Mucosa of gallbladder (tissue), 1 donor: Measurements from ENCODE around the gene ZNF474. TPM values are rescaled to one million over a fixed set of nuclear protein-coding genes. Genes with fewer than 3 reads are reported as not detected.

Experiments
- DNase-seq: peaks from one replicate; pipeline ENCODE4 v3.0.0-alpha.2; 2020; ENCODE audit warnings: low spot score
- total RNA-seq: library from RNA; stranded (reverse); gene quantifications from one replicate; pipeline ENCODE4 v1.2.1, GENCODE V29; 2021
- donor health status: DM: no; HTN: no; CAD: no.

The ZNF474 gene
- total RNA-seq, 1 donor from 2014 or later, result 0.29 TPM

DNA sequence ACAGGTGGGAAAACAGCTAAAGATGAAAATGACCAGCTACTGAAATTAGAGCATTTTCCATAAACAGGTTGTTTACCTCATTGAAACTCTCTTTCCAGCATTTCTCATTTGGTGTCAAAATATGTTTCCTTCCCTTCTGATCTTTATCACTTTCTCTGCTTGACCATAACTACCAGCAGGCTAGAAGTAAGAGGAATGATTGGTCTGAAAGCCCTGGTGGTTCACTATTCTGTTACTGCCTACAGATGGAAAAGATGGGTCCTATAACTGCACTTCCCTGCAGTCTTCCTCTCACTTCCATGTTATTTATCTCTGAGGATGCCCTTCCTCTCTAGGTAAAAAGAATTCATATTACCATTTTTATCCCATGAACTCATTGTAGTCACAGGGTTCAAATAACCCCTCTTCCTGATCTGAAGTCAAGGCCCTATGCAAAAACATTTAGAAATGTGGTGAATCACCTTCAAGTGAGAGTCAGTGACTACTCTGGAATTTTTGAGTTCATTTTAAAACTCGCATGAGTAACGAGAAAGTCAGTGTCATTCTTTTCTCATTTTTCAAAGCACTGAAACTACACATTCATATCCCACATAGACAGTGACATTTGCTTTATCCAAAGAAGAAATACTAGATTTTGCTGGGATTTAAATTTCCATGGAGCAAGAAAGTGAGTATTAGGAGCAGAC, 51.7 kb downstream of the ZNF474 start:
- no peak for DNase-seq

GRCh38 chr5:122181863-122182262, 52.5 kb downstream of the ZNF474 start:
- DNase-seq, result no peak

- no peak for DNase-seq
Observed at GRCh38 chr5:122182491-122182921, 53.2 kb downstream of the ZNF474 start.

DNA sequence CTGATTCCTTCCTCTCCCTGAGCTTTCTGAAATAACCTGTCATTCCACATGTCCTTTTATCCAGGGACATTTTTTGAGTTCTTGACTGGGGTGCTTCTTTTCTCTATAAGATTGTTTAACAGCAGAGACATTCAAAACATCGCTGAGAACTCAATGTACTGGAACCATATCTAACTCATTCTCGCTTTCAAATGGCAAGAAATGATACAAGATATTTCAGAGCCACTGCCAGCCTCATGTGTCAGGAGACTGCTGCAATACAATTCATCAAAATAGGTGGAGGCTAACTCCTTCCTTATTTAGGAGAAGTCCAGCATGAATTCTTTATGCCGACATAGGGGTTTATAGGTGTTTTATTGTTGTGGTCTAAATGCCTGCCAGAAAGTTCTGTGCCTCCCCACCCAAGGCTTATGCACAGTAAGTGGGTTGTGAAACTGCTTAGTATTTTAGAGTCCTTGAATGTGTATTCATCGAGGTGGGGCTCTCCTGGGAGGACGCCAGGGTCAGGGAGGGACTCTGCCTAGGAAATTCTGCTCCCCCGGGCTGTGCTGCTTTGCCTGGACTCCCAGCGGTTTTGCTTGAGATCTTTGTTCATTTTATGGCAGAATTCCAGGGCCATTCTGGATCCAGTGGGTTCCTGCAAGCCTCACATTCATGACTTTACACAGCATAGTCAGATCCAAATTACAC, 53.9 kb downstream of the ZNF474 start:
- DNase-seq, result no peak

GRCh38 chr5:122183788-122184170, 54.4 kb downstream of the ZNF474 start:
- no peak for DNase-seq

DNA sequence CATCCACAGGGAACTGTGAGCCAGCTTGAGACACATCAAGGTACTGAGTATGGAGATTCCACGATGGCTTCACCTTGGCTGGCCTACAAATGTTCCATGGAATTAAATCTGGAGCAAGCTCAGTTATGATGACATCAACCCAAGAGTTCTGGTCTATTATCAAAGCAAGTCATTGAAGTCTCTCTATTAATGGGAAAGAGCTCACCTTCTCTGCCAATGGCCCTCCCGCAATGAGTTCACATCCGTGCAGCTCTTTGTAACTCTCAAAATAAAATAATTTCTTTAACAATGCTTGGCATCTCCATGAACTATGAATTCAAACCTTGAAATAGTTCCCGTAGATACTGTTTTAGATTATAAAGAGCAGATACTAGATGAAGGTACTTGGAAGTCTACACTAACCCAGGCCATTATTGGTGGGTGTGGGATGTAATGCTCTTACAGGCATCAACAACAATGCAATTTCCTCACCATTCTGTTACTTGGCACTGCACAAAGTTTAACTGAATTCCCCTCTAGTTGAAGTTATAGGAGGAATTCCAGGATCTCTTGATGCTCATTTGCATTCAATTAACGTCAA, 55.4 kb downstream of the ZNF474 start:
- DNase-seq, result no peak

- DNase-seq, result no peak
Observed at GRCh38 chr5:122187426-122187825, 58.1 kb downstream of the ZNF474 start.

DNA sequence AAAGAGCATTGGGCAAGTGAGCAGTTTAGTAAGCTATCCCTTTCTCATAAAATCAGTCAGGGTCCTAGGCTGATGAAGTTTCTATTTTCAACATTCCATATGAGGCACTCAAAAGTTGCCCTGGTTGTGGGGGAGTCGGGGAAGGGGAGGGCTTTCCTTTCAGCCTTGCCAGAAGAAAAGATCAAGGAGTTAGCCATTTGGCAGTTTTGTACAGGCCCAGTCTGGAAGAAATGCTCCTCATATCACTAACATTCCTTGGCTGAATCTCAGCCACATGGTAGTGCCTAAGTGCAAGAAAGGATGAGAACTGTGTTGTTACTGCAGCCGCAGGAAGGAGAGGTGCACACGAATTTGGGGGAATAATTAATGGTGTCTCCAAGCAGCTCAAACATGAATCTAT, 60.8 kb downstream of the ZNF474 start:
- DNase-seq, result no peak

GRCh38 chr5:122192497-122193496, 63.5 kb downstream of the ZNF474 start:
- DNase-seq, result peak; percentile 41

- no peak for DNase-seq
Observed at GRCh38 chr5:122195802-122196394, 66.6 kb downstream of the ZNF474 start.

DNA sequence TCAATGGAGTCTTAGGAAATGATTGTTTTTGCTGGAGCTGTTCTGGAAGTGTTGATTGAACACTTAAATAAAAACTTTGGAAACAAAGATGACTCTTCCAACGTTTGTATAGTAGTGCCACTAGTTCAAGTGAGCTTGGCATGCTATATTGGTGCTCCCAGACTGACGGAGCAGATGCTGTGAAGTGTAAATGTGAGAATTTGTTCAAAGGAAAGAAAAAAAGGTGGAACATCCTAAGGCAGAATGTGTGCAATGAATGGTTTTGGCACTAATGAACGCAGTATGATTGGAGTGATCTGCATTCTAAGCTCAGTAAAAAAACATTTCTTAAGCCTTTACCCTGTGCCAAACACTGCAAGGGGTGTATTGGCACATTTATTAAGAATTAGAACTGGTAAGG, 69.8 kb downstream of the ZNF474 start:
- DNase-seq, result no peak

DNA sequence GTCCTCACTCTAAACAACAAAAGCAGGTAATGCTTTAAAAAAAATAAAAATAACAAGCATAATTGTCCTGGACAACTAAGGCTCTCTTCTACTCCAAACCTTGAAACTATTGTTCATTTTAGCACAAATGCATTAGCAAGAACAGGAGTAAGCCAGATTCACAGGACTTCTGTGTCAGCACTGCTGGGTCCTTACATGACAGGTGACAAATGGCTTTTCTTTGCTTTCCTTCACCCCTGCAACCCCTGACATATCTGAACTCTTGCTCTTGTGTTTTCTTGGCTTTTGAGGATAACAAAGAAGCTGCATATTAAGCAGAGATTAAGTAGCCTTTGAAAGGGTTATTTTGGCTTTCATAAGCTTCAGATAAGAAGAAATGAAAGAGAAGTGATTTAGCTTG, 71.1 kb downstream of the ZNF474 start:
- no peak for DNase-seq

DNA sequence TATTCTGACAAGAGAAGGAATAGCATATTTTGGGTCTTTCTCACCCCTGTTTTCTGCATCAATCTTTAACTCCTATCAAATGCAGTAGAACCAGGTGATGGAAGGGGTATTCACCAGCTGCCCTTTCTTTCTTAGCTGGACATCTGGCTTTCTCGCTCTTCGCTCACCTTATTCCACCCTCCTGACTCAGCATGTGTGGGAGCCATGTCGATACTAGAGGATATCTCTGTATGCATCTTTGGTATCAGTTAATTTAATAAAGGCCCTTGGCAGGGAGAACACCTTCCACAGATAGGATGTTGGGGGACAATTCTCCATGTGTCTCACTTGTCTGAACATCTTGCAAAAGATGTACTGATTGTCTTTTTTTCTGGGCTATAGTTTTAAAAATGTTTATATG, 71.5 kb downstream of the ZNF474 start:
- no peak for DNase-seq

DNA sequence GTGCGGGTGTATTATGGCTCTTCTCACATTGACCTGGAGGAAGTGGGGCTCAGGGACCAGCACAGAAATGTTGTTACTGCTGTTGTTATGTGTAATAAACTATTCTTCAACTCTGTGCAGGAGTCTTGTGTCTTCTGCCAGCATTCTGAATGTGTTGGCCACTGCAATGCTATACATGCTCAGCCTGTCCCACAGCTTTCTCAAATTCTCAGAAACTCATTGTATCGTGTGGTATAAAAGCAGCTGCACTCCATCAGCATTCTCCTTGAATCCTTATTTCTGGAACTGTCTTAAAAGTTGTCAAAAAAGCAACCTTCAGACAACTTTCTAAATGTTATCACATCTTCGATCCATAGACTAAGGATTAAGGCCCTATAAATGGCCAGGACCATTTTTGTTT, 72.0 kb downstream of the ZNF474 start:
- no peak for DNase-seq

GRCh38 chr5:122202952-122203351, 73.6 kb downstream of the ZNF474 start:
- DNase-seq, result no peak

Other genes with a start within 250 kb of the ZNF474 start
- 9.4 TPM for gene SRFBP1, start 167.6 kb upstream of the ZNF474 start, total RNA-seq
- gene LOX, start 51.3 kb upstream of the ZNF474 start, total RNA-seq, result 9.9 TPM
- gene SNCAIP, start 182.7 kb downstream of the ZNF474 start, total RNA-seq, result 2.4 TPM